GM12878 (cell line): ENCODE measurements around the gene SRD5A1. TPM values are rescaled to one million over a fixed set of nuclear protein-coding genes. Genes with fewer than 3 reads are reported as not detected.

Experiments
- ASH2L ChIP-seq: fragments of 300-600, 200-600 bp; sonication (generic); IDR thresholded peaks from 2 replicates; pipeline ENCODE4 v1.6.1; 2017; ENCODE audit warnings: low read depth, mild to moderate bottlenecking, borderline replicate concordance
- BHLHE40 ChIP-seq, 2 experiments: fragments of 450-650 bp in 1 of 2; IDR thresholded peaks; 2 replicates each; pipeline ENCODE4 v1.6.1; 2011 to 2017; ENCODE audit warnings: low read depth in 2 of 2, borderline replicate concordance in 1 of 2, improper control_type of control experiment in 1 of 2, low read length in 1 of 2, mild to moderate bottlenecking in 1 of 2
- CREM ChIP-seq: IDR thresholded peaks from 2 replicates; pipeline ENCODE4 v1.6.1; 2014; ENCODE audit warnings: antibody characterized with exemption, low read depth
- EED ChIP-seq: sonication (generic); IDR thresholded peaks from 2 replicates; pipeline ENCODE4 v1.6.1; 2016; ENCODE audit warnings: antibody characterized with exemption, low read depth
- EGR1 ChIP-seq, 2 experiments: IDR thresholded peaks; 1 replicate in 1 of 2; 2 replicates in 1 of 2; pipeline ENCODE4 v1.6.1; 2011 to 2012; ENCODE audit warnings: low read depth in 2 of 2, low read length in 2 of 2, borderline replicate concordance in 1 of 2, mild to moderate bottlenecking in 1 of 2, moderate library complexity in 1 of 2
- ESRRA ChIP-seq: IDR thresholded peaks from 2 replicates; pipeline ENCODE4 v1.6.1; 2012; ENCODE audit warnings: mild to moderate bottlenecking, low read length, improper control_type of control experiment
- FOXK2 ChIP-seq: fragments of 450-650 bp; IDR thresholded peaks from 2 replicates; pipeline ENCODE4 v1.6.1; 2017; ENCODE audit warnings: mild to moderate bottlenecking, moderate library complexity
- IKZF2 ChIP-seq, 2 experiments: fragments of 450-650 bp; IDR thresholded peaks; 2 replicates each; pipeline ENCODE4 v1.6.1; 2017; ENCODE audit warnings: mild to moderate bottlenecking in 2 of 2, moderate library complexity in 2 of 2
- IRF4 ChIP-seq: IDR thresholded peaks from 2 replicates; pipeline ENCODE4 v1.6.1; 2011; ENCODE audit warnings: low read depth, low read length
- MTA2 ChIP-seq: fragments of 450-650 bp; IDR thresholded peaks from 2 replicates; pipeline ENCODE4 v1.6.1; 2016; ENCODE audit warnings: low read depth, mild to moderate bottlenecking, moderate library complexity
- NFIC ChIP-seq: IDR thresholded peaks from 2 replicates; pipeline ENCODE4 v1.6.1; 2012; ENCODE audit warnings: low read depth, mild to moderate bottlenecking, inconsistent platforms, low read length, moderate library complexity
- RELA ChIP-seq: fragments of 450-650 bp; IDR thresholded peaks from 2 replicates; pipeline ENCODE4 v1.8.0; 2014; ENCODE audit warnings: borderline replicate concordance; ENCODE audit not compliant: partially characterized antibody
- SMAD5 ChIP-seq: IDR thresholded peaks from 2 replicates; pipeline ENCODE4 v1.6.1; 2016; ENCODE audit warnings: antibody characterized with exemption, low read depth
- SPI1 ChIP-seq: IDR thresholded peaks from 2 replicates; pipeline ENCODE4 v1.6.1; 2011; ENCODE audit warnings: low read depth, mild to moderate bottlenecking, low read length, moderate library complexity, borderline replicate concordance; ENCODE audit not compliant: insufficient read depth
- SREBF1 ChIP-seq: IDR thresholded peaks from 2 replicates; pipeline ENCODE4 v1.6.1; 2012; ENCODE audit warnings: mild to moderate bottlenecking, low read length
- TAF1 ChIP-seq: IDR thresholded peaks from 2 replicates; pipeline ENCODE4 v1.6.1; 2011; ENCODE audit warnings: mild to moderate bottlenecking, low read depth, low read length, borderline replicate concordance
- TCF3 ChIP-seq: IDR thresholded peaks from 2 replicates; pipeline ENCODE4 v1.6.1; 2012; ENCODE audit warnings: low read depth, mild to moderate bottlenecking, low read length, borderline replicate concordance; ENCODE audit not compliant: insufficient read depth
- polyA plus RNA-seq, 11 experiments: library from polyadenylated mRNA; depleted of rRNA in 4 of 11; unstranded in 6 of 11; stranded (reverse) in 5 of 11; fragments of >200 nt; fragmentation: Nextera tagmentation in 4 of 11; fragmentation: Illumina TruSeq in 1 of 11; extraction: Ambion mirVana in 4 of 11; extraction: Trizol in 1 of 11; gene quantifications; 1 replicate in 1 of 11; 2 replicates in 10 of 11; pipeline versions ENCODE4 v1.2.1 to v1.2.3, GENCODE V29; 2011 to 2016; ENCODE audit warnings: inconsistent platforms in 2 of 11, missing spikeins in 2 of 11, low read depth in 1 of 11
- total RNA-seq, 4 experiments: library from RNA; depleted of rRNA in 3 of 4; stranded (reverse); fragments of >200 nt in 3 of 4; fragmentation: Illumina TruSeq in 1 of 4; extraction: Trizol in 1 of 4; gene quantifications; 2 replicates each; pipeline versions ENCODE4 v1.2.1 to v1.2.3, GENCODE V29; 2013 to 2021
- TF ChIP-seq, protein P1 (sequence below): fragments of 450-650 bp; formaldehyde crosslinking; IDR thresholded peaks from 2 replicates; pipeline ENCODE4 v1.5.0; 2022; ENCODE audit warnings: mild to moderate bottlenecking, missing genetic modification characterization
- TF ChIP-seq, protein P2 (sequence below): IDR thresholded peaks from 2 replicates; pipeline ENCODE4 v1.6.1; 2011; ENCODE audit warnings: low read depth, low read length, improper control_type of control experiment, borderline replicate concordance
- TF ChIP-seq, protein P3 (sequence below): IDR thresholded peaks from 2 replicates; pipeline ENCODE4 v1.6.1; 2012; ENCODE audit warnings: low read length, inconsistent platforms
- TF ChIP-seq, protein P4 (sequence below): fragments of 450-650 bp; IDR thresholded peaks from 2 replicates; pipeline ENCODE4 v1.6.1; 2016; ENCODE audit warnings: mild to moderate bottlenecking

SRD5A1 gene
- total and polyA plus RNA-seq, 10 of the 15 experiments (the other 5 are each of a cell fraction or from before 2014, with no cell fraction given): 0.76 to 20.1 (median 12.3) TPM

DNA sequence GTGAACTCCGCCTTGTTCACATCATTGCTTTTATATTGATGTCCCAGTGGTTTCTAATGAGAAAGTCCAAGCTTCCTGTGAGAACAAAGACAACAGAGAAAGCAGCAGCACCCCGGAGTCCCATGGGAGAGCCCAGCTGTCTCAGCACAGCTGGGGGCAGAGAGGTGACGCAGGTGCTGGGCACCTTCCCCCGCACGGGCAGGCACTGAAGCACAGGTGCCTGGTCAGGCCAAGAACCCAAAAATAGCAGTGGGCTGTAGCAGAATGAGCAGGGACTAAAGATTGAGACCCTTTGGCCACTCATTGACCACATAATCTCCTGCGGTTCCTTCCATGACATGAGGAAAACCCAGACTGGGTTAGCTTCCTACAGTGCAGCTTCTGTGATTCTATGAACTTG is 18.8 kb downstream of the SRD5A1 start (continued):
- TF ChIP-seq CREM (peak; percentile 69), SPI1 (no peak), ASH2L (no peak), TCF3 (peak; percentile 96), IRF4 (no peak), RELA (no peak), NFIC (peak; percentile 22; the same call in 1 of the 2 replicates), EGR1 (IDR thresholded peaks at IDR 0.05; ENCODE audit: borderline replicate concordance in 1 of 2, low read depth in 2 of 2, low read length in 2 of 2) (no peak), SREBF1 (no peak), MTA2 (peak; percentile 60; the same call in 1 of the 2 replicates), SMAD5 (no peak), FOXK2 (no peak), TAF1 (no peak), IKZF2 (IDR thresholded peaks at IDR 0.05) (peak; percentile 66 to 72), ESRRA (no peak), EED (peak; percentile 43; the same call in 1 of the 2 replicates), BHLHE40 (IDR thresholded peaks at IDR 0.05; ENCODE audit: borderline replicate concordance in 1 of 2, low read depth in 2 of 2, low read length in 1 of 2) (peak; percentile 81 to 91)
- TF ChIP-seq, protein P1, sequence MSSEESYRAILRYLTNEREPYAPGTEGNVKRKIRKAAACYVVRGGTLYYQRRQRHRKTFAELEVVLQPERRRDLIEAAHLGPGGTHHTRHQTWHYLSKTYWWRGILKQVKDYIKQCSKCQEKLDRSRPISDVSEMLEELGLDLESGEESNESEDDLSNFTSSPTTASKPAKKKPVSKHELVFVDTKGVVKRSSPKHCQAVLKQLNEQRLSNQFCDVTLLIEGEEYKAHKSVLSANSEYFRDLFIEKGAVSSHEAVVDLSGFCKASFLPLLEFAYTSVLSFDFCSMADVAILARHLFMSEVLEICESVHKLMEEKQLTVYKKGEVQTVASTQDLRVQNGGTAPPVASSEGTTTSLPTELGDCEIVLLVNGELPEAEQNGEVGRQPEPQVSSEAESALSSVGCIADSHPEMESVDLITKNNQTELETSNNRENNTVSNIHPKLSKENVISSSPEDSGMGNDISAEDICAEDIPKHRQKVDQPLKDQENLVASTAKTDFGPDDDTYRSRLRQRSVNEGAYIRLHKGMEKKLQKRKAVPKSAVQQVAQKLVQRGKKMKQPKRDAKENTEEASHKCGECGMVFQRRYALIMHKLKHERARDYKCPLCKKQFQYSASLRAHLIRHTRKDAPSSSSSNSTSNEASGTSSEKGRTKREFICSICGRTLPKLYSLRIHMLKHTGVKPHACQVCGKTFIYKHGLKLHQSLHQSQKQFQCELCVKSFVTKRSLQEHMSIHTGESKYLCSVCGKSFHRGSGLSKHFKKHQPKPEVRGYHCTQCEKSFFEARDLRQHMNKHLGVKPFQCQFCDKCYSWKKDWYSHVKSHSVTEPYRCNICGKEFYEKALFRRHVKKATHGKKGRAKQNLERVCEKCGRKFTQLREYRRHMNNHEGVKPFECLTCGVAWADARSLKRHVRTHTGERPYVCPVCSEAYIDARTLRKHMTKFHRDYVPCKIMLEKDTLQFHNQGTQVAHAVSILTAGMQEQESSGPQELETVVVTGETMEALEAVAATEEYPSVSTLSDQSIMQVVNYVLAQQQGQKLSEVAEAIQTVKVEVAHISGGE (CRISPR knock-in tag): no peak
- TF ChIP-seq, protein P2, sequence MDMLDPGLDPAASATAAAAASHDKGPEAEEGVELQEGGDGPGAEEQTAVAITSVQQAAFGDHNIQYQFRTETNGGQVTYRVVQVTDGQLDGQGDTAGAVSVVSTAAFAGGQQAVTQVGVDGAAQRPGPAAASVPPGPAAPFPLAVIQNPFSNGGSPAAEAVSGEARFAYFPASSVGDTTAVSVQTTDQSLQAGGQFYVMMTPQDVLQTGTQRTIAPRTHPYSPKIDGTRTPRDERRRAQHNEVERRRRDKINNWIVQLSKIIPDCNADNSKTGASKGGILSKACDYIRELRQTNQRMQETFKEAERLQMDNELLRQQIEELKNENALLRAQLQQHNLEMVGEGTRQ: no peak
- TF ChIP-seq, protein P3, sequence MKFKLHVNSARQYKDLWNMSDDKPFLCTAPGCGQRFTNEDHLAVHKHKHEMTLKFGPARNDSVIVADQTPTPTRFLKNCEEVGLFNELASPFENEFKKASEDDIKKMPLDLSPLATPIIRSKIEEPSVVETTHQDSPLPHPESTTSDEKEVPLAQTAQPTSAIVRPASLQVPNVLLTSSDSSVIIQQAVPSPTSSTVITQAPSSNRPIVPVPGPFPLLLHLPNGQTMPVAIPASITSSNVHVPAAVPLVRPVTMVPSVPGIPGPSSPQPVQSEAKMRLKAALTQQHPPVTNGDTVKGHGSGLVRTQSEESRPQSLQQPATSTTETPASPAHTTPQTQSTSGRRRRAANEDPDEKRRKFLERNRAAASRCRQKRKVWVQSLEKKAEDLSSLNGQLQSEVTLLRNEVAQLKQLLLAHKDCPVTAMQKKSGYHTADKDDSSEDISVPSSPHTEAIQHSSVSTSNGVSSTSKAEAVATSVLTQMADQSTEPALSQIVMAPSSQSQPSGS: no peak
- TF ChIP-seq, protein P4, sequence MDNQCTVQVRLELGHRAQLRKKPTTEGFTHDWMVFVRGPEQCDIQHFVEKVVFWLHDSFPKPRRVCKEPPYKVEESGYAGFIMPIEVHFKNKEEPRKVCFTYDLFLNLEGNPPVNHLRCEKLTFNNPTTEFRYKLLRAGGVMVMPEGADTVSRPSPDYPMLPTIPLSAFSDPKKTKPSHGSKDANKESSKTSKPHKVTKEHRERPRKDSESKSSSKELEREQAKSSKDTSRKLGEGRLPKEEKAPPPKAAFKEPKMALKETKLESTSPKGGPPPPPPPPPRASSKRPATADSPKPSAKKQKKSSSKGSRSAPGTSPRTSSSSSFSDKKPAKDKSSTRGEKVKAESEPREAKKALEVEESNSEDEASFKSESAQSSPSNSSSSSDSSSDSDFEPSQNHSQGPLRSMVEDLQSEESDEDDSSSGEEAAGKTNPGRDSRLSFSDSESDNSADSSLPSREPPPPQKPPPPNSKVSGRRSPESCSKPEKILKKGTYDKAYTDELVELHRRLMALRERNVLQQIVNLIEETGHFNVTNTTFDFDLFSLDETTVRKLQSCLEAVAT: no peak
